ENCODE results near the gene KRTAP9-1.
A peak's percentile ranks its signal among the peaks of the same experiment; 100 is the strongest.
"Not testable (repeated sequence)": the region's sequence is repeated elsewhere in the genome, so short reads cannot be mapped to it uniquely, and the experiment has no call there.

Gene KRTAP9-1

DNA sequence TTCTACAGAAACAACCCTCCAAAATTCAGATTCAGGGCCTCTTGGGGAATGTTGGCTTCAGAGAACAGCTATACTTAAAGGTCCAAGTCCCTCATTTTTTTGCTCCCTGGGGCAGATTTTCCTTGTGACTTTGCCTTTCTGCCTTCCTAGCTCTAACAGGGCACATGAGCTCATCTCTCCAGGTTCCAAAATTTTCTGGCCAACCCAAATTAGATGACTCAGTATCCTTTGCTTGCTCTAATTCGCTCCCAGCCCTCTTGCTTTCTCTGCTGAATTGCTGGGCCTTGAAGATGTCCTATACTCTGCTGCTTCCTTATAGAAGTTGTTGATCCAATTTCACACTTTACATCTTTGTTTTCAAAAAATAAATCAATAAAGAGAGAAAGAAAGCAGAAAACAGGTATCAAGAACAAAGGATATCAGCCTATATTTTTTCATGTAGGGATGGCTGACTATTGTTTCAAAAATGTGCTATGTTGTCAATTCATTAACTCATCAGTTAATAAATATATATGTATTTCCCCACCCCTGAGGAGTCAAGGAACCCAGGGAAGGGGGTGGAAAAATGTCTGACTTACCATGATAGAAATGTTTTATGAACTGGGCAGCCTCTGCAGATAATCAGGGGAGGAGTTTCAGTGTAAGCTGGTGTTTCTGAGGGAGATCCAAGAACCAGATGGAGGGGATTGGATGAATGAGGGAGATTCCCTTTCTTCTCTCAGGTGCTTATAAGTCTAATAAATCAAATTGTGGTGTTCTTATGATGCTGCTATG, 10.7 kb upstream of the KRTAP9-1 start:
- peak; percentile 37 for DNase-seq

DNA sequence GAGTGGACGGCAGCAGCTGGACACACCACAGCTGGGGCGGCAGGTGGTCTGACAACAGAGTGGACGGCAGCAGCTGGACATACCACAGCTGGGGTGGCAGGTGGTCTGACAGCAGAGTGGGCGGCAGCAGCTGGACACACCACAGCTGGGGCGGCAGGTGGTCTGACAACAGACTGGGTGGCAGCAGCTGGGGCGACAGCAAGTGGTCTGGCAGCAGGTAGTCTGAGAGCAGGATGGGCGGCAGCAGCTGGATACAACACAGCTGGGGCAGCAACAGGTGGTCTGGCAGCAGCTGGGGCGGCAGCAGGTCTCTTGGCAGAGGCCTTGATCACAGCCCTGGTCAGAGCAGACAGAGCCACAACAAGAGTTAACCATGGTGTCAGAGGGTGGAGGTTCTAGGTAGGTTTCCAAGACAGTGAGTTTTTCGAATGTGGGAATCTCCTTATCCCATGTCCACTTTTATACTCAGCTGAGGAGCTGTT, 5.2 kb upstream of the KRTAP9-1 start, which contains the start of gene KRTAP4-1:
TSS of gene KRTAP4-1 (minus strand) at position 432 of the 482 bp plus-strand sequence. CDS start at position 375, 57 bp downstream.
- no peak for DNase-seq

DNA sequence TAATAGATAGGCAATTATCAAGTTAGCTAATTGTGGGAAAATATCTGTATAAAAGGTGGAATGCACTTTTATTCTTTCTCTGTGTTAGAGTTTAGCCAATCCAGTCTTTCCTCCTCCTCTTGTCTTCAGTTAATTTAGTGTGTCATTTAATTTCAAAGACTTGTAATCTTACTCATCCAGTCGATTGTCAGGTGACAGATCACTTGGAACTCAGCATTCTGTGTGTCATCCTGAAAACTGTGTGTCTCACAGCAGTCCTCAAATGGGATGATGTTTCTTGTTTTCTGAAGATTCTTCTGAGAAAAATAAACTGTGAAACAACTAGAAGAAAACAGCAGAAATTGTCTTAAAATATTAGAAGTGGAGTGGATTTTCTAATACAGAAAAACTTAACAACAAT, 4.7 kb upstream of the KRTAP9-1 start:
- DNase-seq = no peak

DNA sequence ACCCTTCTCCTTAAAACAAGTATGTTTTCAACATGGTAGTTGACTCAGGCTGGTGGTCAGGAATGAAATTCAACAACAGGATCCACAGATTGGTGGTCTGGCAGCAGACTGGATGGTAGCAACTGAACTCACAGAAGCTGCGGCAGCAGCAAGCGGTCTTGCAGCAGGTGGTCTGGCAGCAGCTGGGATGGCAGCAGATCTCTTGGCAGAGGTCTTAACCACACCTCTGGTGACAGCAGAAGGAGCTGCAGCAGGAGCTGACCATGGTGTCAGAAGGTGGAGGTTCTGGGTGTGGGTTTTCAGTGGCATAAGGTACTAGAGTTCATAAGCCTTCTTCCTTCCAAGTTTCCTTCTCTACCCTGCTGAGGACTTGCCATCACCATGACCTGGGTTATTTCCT, 2.8 kb upstream of the KRTAP9-1 start:
- no peak for DNase-seq

DNA sequence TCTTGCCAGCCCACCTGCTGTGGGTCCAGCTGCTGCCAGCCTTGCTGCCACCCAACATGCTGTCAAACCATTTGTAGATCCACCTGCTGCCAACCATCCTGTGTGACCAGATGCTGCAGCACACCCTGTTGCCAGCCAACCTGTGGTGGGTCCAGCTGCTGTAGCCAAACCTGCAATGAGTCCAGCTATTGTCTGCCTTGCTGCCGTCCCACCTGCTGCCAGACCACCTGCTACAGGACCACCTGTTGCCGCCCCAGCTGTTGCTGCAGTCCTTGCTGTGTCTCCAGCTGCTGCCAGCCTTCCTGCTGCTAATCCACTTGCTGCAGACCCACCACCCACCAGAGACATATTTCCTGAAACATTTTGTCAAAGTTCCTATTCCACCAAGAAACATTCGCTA, 641 bp downstream of the KRTAP9-1 start:
- DNase-seq = no peak

DNA sequence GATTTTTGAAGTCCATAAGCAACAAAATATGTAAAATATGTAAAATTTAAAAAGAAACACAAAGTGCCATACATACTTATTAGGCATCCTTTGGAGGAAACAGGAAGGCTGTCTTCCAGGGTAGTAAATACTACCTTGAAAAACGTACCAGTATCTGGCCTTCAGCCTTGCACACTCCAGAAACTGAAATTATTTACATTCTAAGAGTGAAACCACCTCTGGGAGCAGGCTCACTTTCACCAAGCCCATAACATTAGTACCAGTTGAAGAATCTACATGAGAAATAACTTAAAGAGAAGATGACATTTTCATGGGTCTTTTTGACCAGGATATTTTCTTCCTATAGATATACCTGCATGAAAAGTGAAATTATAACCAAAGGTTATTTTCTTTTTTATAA, 6.4 kb downstream of the KRTAP9-1 start:
- DNase-seq = no peak

DNA sequence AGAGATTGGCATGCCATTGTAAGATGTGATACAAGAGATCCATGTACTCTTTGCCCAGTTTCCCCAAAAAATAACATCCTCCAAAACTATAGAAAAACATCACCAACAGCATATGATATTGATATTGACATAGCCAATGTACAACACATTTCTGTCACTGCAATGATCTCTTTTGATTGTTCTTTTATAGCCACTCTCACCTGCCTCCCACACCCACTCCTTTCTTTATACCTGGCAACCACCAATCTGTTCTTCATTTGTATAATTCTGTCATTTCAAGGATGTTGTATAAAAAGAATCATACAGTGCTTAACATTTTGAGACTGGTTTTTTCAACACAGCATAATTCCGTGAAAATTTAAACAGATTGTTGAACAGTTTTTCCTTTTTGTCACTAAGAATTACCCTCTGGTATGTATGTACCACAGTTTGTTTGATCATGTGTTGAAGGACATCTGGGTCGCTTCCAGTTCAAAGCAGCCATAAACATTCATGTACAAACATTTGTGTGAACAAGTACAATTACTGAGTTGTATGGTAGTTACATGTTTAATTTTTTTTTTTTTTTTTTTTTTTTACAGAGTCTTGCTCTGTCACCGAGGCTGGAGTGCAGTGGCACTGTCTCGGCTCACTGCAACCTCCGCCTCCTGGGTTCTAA, 9.9 kb downstream of the KRTAP9-1 start:
- DNase-seq = no peak

DNA sequence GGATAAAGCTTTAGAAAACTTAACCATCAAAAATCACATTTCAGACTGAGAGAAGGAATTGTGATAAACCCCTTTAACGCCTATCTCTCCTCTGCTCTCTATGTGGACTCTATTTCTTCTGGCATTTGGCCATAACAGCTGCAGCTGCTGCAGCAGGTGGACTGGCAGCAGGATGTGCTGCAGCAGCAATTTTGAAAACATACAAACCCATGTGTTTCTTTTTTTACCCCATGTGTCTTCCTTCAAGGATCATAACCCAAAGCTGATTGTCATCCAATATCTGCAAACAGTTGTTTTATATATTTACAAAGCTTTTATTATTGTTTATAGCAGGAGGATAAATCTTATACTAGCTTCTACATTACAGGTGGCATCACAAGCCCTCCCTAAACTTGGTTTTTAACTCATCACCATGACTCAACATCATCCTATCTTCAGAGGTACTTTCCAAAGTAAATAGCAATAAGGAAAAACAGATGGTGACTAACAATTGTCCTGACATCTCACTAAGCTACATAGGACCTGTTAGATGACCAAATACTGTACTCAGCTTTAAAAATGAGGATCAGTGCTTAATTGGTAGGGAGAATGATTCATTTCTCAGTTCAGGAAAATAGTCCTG, 22.3 kb downstream of the KRTAP9-1 start:
- peak; percentile 23 for DNase-seq

DNA sequence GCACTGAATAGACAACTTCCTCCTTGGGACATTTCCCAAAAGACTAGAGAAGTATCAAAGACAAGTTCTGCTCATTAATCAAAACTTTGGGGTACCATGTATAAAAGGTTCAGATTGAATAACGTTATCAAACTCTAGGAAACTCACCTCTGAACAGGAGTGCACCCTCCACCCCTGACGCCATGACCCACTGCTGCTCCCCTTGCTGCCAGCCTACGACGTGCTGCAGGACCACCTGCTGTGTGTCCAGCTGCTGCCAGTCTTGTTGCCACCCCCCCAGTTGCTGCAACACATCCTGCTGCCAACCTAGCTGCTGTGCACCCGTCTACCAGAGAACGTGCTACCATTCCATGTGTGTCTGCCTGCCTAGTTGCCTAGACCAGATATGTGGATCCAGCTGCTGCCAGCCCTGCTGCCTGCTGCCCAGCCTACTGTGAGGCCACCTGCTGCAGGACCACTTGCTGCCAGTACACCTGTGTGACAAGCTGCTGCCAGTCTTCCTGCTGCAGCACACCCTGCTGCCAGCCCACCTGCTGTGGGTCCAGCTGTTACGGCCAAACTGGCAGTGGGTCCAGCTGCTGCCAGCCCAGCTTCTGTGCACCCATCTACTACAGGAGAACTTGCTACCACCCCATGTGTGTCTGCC, 23.0 kb downstream of the KRTAP9-1 start:
- no peak for DNase-seq

DNA sequence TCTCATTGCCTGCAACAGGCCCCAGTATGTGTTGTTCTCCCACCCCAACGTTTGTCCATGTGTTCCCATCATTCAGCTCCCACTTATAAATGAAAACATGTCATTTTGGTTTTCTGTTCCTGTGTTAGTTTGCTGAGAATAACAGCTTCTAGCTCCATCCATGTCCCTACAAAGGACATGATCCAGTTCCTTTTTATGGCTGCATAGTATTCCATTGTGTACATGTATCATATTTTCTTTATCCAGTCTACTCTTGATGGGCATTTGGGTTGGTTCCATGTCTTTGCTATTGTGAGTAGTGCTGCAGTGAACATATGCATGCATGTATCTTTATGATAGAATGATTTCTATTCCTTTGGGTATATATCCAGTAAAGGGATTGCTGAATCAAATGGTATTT, 26.0 kb downstream of the KRTAP9-1 start:
- no peak for DNase-seq

DNA sequence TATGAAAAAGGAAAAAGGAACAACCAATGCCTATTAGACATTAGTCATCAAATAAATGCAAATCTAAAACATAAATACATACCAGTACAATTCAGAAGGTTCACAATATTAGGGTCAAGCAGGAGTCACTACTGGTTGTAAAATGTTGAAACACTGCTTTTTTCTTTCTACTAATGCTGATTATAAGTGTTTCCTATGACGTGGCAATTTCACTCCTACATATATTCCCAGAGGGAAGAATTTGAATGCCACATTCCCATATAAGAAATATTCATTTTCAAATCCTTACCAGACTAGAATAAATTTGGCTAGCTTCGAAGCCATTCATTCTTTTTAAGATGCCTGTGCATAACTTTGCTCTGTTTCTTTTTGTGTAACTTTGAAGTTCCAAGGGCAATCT, 34.1 kb downstream of the KRTAP9-1 start:
- DNase-seq = peak; percentile 5

DNA sequence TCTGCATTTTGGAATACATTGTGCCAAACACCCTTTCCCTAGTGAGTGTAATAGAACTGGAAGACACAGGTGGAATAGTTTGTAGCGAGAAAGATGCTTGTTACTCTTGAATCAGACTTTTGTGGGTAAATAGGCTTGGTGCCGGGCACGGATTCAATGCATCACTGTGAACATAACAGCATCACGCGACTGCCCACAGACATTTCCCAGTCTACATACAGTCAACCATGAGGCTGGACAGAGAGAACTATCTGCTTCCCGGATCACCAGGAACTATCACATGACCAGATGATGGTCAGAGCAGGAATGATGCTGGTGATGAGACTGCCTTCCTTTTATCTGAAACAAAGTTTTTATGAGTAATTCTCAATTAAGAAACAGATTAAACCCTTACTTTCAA, 36.4 kb downstream of the KRTAP9-1 start:
- DNase-seq = no peak

DNA sequence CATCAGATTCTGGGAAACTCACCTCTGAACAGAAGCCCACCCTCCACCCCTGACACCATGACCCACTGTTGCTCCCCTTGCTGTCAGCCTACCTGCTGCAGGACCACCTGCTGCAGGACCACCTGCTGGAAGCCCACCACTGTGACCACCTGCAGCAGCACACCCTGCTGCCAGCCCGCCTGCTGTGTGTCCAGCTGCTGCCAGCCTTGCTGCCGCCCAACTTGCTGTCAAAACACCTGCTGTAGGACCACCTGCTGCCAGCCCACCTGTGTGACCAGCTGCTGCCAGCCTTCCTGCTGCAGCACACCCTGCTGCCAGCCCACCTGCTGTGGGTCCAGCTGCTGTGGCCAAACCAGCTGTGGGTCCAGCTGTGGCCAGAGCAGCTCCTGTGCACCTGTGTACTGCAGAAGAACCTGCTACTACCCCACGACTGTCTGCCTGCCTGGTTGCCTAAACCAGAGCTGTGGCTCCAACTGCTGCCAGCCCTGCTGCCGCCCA, 37.0 kb downstream of the KRTAP9-1 start, which contains the start of gene KRTAP9-2:
TSS of gene KRTAP9-2 (plus strand) at position 51 of the 498 bp plus-strand sequence. CDS start at position 58, 7 bp downstream.
- not testable (repeated sequence) for DNase-seq

DNA sequence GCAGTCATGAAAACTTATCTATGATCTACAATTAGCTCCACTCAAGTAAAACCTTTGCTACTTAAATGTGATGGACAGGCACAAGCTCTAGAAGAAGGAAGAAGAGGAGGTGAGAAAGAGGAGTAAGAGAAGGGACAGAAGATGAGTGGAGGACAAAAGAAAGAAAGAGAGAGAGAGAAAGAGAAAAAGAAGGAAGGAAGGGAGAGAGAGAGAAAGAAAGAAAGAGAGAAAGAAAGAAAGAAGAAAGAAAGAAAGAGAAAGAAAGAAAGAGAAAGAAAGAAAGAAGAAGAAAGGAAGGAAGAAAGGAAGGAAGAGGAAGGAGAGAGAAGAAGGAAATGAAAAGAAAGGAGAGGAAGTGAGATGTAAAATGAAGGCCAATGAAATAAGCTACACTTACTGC, 40.4 kb downstream of the KRTAP9-1 start:
- no peak for DNase-seq

DNA sequence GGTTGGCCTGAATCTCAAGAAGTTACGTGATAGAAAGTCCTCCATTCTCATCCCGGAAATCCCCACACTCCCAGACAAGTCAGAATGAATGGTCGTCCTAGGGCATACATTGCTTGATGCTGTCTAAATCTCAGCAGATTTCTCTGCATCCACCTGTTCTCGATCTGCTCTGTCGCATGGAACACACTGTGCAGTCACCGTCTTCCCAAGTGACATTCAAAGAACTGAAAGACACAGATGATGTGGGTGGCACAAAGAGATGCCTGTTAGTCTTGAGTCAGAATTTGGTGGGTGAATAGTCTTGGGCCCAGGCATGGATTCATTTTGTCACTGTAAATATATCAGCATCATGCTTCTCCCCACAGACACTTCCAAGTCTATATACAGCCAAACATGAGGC, 42.0 kb downstream of the KRTAP9-1 start:
- no peak for DNase-seq

DNA sequence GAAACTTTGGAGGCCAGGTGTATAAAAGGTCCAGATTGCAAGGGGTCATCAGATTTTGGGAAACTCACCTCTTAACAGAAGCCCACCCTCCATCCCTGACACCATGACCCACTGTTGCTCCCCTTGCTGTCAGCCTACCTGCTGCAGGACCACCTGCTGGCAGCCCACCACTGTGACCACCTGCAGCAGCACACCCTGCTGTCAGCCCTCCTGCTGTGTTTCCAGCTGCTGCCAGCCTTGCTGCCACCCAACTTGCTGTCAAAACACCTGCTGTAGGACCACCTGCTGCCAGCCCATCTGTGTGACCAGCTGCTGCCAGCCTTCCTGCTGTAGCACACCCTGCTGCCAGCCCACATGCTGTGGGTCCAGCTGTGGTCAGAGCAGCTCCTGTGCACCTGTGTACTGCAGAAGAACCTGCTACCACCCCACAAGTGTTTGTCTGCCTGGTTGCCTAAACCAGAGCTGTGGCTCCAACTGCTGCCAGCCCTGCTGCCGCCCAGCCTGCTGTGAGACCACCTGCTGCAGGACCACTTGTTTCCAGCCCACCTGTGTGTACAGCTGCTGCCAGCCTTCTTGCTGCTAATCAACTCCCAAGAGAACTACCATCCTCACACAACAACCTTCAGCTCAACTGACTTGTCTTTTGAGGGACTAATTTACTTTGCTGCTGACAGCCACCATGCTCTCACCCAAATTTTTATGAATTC, 42.9 kb downstream of the KRTAP9-1 start, which contains the start of gene KRTAP9-3:
TSS of gene KRTAP9-3 (plus strand) at position 51 of the 707 bp plus-strand sequence. CDS start at position 104, 53 bp downstream.
- DNase-seq = not testable (repeated sequence)

DNA sequence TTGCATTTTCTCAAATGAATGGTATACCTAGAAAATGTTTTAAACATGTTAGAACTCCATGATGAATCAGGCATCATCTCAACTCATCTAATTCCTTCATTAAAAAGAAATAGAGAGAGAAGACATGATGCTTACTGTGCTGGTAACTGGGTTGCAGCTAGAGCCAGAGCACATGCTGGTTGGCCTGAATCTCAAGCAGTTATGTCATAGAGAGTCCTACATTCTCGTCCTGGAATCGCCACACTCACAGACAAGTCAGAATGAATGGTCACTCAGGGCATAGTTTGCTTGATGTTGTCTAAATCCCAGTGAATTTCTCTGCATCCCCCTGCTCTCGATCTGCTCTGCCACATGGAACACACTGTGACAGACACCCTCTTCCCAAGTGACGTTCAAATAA, 47.4 kb downstream of the KRTAP9-1 start:
- not testable (repeated sequence) for DNase-seq

DNA sequence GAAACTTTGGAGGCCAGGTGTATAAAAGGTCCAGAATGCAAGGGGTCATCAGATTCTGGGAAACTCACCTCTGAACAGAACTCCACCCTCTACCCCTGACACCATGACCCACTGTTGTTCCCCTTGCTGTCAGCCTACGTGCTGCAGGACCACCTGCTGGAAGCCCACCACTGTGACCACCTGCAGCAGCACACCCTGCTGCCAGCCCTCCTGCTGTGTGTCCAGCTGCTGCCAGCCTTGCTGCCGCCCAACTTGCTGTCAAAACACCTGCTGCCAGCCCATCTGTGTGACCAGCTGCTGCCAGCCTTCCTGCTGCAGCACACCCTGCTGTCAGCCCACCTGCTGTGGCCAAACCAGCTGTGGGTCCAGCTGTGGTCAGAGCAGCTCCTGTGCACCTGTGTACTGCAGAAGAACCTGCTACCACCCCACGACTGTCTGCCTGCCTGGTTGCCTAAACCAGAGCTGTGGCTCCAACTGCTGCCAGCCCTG, 48.3 kb downstream of the KRTAP9-1 start, which contains the start of gene KRTAP9-8:
TSS of gene KRTAP9-8 (plus strand) at position 51 of the 489 bp plus-strand sequence. CDS start at position 104, 53 bp downstream.
- DNase-seq = not testable (repeated sequence)

All from fibroblast of skin of abdomen (primary cell).